ENCODE results near the gene MYLIP. TPM values are rescaled to one million over a fixed set of nuclear protein-coding genes. Genes with fewer than 3 reads are reported as not detected.

MYLIP gene
- total RNA-seq, 1 experiment from 2014 or later: 12.5 TPM

DNA sequence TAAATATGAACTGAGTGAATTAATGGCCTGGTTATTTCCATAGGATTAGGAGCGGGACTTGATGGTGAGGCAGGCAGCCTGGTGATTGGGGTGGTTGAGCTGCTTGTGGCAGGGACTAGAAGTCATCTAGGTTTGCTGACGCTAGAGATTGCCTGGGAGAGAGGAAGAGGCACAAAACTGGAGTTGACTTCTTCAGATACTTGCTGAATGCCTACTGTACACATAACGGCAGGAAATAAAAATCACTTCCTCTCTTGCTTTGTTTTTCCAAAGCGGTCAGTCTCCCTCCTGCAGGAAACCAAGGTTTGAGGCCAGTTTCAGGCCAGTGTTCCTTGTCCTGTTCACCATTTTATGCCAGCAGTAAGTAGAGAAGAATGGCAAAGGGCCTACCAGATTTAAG, 36.7 kb upstream of the MYLIP start:
- ATAC-seq (no peak), DNase-seq (no peak)
- BruUV-seq (replicated peaks): no TSS peak
- no peak overlapping the region for H3K4me3 ChIP-seq (ENCODE audit: low read length)
- no peaks in the 10 kb centered on the region for H4K20me1 ChIP-seq (ENCODE audit: low read length)
- no peak overlapping the region for H3K4me2 ChIP-seq (ENCODE audit: low read length)
- no peaks in the 10 kb centered on the region for H3F3A ChIP-seq (ENCODE audit: low read length, unreplicated experiment)
- ChIA-PET POLR2A (ENCODE audit: unreplicated experiment) (no interaction called here), CTCF (no interaction called here)
- H3K79me2 ChIP-seq (ENCODE audit: low read length): no peaks in the 10 kb centered on the region
- TF ChIP-seq EZH2phosphoT487 (IDR thresholded peaks at IDR 0.05; ENCODE audit: borderline replicate concordance, low read length) (no peak), EZH2 (IDR thresholded peaks at IDR 0.05; ENCODE audit: low read length, unreplicated experiment) (no peak)
- TF ChIP-seq, protein P1, sequence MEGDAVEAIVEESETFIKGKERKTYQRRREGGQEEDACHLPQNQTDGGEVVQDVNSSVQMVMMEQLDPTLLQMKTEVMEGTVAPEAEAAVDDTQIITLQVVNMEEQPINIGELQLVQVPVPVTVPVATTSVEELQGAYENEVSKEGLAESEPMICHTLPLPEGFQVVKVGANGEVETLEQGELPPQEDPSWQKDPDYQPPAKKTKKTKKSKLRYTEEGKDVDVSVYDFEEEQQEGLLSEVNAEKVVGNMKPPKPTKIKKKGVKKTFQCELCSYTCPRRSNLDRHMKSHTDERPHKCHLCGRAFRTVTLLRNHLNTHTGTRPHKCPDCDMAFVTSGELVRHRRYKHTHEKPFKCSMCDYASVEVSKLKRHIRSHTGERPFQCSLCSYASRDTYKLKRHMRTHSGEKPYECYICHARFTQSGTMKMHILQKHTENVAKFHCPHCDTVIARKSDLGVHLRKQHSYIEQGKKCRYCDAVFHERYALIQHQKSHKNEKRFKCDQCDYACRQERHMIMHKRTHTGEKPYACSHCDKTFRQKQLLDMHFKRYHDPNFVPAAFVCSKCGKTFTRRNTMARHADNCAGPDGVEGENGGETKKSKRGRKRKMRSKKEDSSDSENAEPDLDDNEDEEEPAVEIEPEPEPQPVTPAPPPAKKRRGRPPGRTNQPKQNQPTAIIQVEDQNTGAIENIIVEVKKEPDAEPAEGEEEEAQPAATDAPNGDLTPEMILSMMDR (conservative IDR thresholded peaks at IDR 0.05; ENCODE audit: low read depth, low read length): no peak
- H3K9me3 ChIP-seq (ENCODE audit: low read length): no peaks in the 10 kb centered on the region
- H3K4me1 ChIP-seq (ENCODE audit: insufficient read depth, low read length): peaks cover 4% of the 10 kb centered on the region; the same call in 1 of the 2 replicates
- H3K27ac ChIP-seq (ENCODE audit: low read length): no peak overlapping the region
- intact Hi-C loops (cut with micrococcal nuclease): no loop called here
- H3K9ac ChIP-seq (ENCODE audit: low read length): no peak overlapping the region
- peaks cover 35% of the 10 kb centered on the region for H3K27me3 ChIP-seq (ENCODE audit: low read length)
- no peaks in the 10 kb centered on the region for H3K36me3 ChIP-seq (ENCODE audit: low read depth, low read length)
- H3K9me2 ChIP-seq (replicated peaks; ENCODE audit: low read length): no peaks in the 10 kb centered on the region
- H2AFZ ChIP-seq (ENCODE audit: low read length): no peak overlapping the region

DNA sequence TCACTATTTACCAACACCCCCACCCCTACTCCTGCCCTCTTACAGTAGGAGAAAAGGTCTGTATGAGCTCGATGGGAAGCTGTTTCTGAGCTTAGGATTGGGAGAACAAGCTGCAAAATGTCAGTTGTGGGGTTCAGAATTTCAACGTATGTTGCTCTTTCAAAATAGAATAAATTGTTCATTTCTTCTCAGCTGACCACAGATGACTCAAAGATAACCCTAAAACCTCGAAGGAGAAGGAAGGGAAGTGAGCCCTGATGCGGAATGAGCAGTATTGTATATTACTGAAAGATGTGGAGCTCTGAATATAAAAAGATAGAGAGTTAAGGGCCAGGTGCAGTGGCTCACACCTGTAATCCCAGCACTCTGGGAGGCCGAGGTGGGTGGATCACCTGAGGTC, 35.9 kb upstream of the MYLIP start:
- Histone ChIP-seq H3K4me2 (ENCODE audit: low read length) (no peak overlapping the region), H3K9me2 (replicated peaks; ENCODE audit: low read length) (no peaks in the 10 kb centered on the region), H3K27me3 (ENCODE audit: low read length) (peaks cover 27% of the 10 kb centered on the region), H3K9ac (ENCODE audit: low read length) (no peak overlapping the region), H3K79me2 (ENCODE audit: low read length) (no peaks in the 10 kb centered on the region), H3K9me3 (ENCODE audit: low read length) (no peaks in the 10 kb centered on the region), H3F3A (ENCODE audit: low read length, unreplicated experiment) (no peaks in the 10 kb centered on the region), H3K4me1 (ENCODE audit: insufficient read depth, low read length) (peaks cover 4% of the 10 kb centered on the region; the same call in 1 of the 2 replicates), H3K36me3 (ENCODE audit: low read depth, low read length) (no peaks in the 10 kb centered on the region), H2AFZ (ENCODE audit: low read length) (no peak overlapping the region), H4K20me1 (ENCODE audit: low read length) (no peaks in the 10 kb centered on the region), H3K27ac (ENCODE audit: low read length) (no peak overlapping the region), H3K4me3 (ENCODE audit: low read length) (no peak overlapping the region)
- DNase-seq (no peak), ATAC-seq (no peak)
- BruUV-seq (replicated peaks): no TSS peak
- CTCF ChIA-PET: no interaction called here
- POLR2A ChIA-PET (ENCODE audit: unreplicated experiment): no interaction called here
- no peak for TF ChIP-seq EZH2phosphoT487 (IDR thresholded peaks at IDR 0.05; ENCODE audit: borderline replicate concordance, low read length)
- TF ChIP-seq EZH2 (IDR thresholded peaks at IDR 0.05; ENCODE audit: low read length, unreplicated experiment): no peak
- TF ChIP-seq, protein P1 (conservative IDR thresholded peaks at IDR 0.05; ENCODE audit: low read depth, low read length): no peak
- intact Hi-C loops (cut with micrococcal nuclease): no loop called here

DNA sequence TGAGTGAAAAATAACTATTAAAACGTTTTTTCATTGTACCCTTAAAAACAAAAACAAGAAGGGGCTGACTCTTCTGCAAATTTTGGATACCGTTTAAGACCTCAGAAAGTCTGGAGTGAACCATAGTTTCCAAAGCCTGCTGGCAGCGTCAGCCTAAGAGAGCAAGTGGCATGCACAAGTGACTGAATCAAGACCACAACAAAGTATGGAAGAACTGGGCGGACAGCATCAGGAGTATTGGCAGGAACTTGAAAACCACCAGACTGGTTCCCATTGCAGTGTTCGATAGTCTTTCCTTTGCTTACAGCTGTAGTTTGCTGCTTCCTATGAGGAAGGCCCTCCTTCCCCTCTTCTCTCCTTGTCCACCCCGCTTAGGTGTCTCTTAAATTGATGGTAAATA, 33.7 kb upstream of the MYLIP start:
- Histone ChIP-seq H3K36me3 (ENCODE audit: low read depth, low read length) (no peaks in the 10 kb centered on the region), H3K27ac (ENCODE audit: low read length) (no peak overlapping the region), H3F3A (ENCODE audit: low read length, unreplicated experiment) (no peaks in the 10 kb centered on the region), H3K9me3 (ENCODE audit: low read length) (no peaks in the 10 kb centered on the region), H3K27me3 (ENCODE audit: low read length) (peaks cover 31% of the 10 kb centered on the region), H2AFZ (ENCODE audit: low read length) (no peak overlapping the region), H3K9me2 (replicated peaks; ENCODE audit: low read length) (no peaks in the 10 kb centered on the region), H3K9ac (ENCODE audit: low read length) (no peak overlapping the region), H3K4me2 (ENCODE audit: low read length) (no peak overlapping the region), H3K4me3 (ENCODE audit: low read length) (no peak overlapping the region), H4K20me1 (ENCODE audit: low read length) (no peaks in the 10 kb centered on the region), H3K79me2 (ENCODE audit: low read length) (no peaks in the 10 kb centered on the region), H3K4me1 (ENCODE audit: insufficient read depth, low read length) (no peaks in the 10 kb centered on the region)
- intact Hi-C loops (cut with micrococcal nuclease): no loop called here
- DNase-seq: no peak
- ChIA-PET POLR2A (ENCODE audit: unreplicated experiment) (no interaction called here), CTCF (no interaction called here)
- ATAC-seq: no peak
- BruUV-seq (replicated peaks): no TSS peak
- TF ChIP-seq, protein P1 (conservative IDR thresholded peaks at IDR 0.05; ENCODE audit: low read depth, low read length): no peak
- TF ChIP-seq EZH2phosphoT487 (IDR thresholded peaks at IDR 0.05; ENCODE audit: borderline replicate concordance, low read length): no peak
- TF ChIP-seq EZH2 (IDR thresholded peaks at IDR 0.05; ENCODE audit: low read length, unreplicated experiment): no peak

Measured in PC-3 (cell line).